ENCODE results near the gene SFXN5.

Gene SFXN5

GRCh38 chr2:73033766-73034381 is 37.6 kb downstream of the SFXN5 start:
- no peak for DNase-seq (ENCODE audit: low spot score)

DNA sequence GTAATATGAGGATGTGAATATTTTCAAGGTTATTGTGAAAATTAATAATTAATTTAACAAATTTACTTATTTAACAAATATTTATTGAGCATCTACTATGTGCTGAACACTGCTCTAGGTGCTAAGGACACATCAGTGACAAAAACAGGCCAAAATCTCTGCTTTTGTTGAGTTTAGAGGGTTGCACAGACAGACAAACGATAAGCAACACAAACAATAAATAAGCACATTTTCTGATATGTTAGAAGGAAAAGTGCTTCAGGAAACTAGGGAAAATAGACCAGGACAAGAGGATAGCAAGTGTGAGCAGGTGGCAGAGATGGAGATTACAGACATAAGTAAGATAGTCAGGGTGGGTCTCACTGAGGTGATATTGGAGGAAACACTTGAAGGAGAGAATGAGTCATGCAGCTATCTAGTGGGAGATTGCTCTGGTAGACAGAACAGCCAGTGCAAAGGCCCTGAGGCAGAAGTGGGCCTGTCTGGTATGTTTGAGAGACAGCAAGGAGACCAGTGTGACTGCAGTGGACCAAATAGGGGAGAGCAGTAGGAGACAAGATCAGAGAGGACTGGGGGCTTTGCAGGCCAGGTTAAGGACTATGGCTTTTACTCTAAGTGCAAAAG is 38.3 kb downstream of the SFXN5 start:
- no peak for DNase-seq (ENCODE audit: low spot score)
- Mint-ChIP-seq H3K27ac (no peak overlapping the region), H3K4me3 (no peak overlapping the region), H3K4me1 (ENCODE audit: low read depth) (peaks cover 2% of the 10 kb centered on the region), H3K36me3 (ENCODE audit: low read depth) (no peaks in the 10 kb centered on the region), H3K9me3 (no peaks in the 10 kb centered on the region), H3K27me3 (ENCODE audit: low read depth) (no peaks in the 10 kb centered on the region)

More at GRCh38 chr2:73033766-73034381, 37.6 kb downstream of the SFXN5 start:
- no peak overlapping the region for H3K4me3 Mint-ChIP-seq
- no peaks in the 10 kb centered on the region for H3K36me3 Mint-ChIP-seq (ENCODE audit: low read depth)
- peaks cover 2% of the 10 kb centered on the region for H3K4me1 Mint-ChIP-seq (ENCODE audit: low read depth)
- no peaks in the 10 kb centered on the region for H3K9me3 Mint-ChIP-seq
- H3K27ac Mint-ChIP-seq = no peak overlapping the region
- no peaks in the 10 kb centered on the region for H3K27me3 Mint-ChIP-seq (ENCODE audit: low read depth)

DNA sequence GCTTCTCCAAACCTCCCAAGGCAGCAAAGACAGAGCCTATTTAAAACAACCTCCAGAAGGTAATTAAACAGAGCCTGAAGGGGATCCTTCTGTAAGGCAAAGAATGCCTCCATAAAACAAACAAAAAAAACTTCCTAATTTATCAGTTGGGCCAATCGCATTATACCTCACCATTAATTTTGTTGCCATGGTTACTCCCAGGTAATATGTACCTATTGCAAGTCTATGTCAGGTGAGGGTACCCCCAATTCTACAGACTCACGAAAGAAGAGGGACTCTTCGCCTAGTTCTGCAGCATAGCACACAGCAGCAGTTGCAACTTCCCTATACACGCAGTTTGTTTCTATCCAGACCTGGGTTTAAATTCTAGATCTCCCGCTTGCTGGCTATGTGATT is 38.8 kb downstream of the SFXN5 start:
- no peaks in the 10 kb centered on the region for H3K9me3 Mint-ChIP-seq
- H3K36me3 Mint-ChIP-seq (ENCODE audit: low read depth) = no peaks in the 10 kb centered on the region
- H3K27ac Mint-ChIP-seq = no peak overlapping the region
- no peak for DNase-seq (ENCODE audit: low spot score)
- H3K4me3 Mint-ChIP-seq = no peak overlapping the region
- H3K27me3 Mint-ChIP-seq (ENCODE audit: low read depth) = no peaks in the 10 kb centered on the region
- peaks cover 2% of the 10 kb centered on the region for H3K4me1 Mint-ChIP-seq (ENCODE audit: low read depth)

GRCh38 chr2:73031725-73032701 is 39.5 kb downstream of the SFXN5 start:
- Mint-ChIP-seq H3K36me3 (ENCODE audit: low read depth) (no peaks in the 10 kb centered on the region), H3K27ac (no peak overlapping the region)
- no peak for DNase-seq (ENCODE audit: low spot score)

DNA sequence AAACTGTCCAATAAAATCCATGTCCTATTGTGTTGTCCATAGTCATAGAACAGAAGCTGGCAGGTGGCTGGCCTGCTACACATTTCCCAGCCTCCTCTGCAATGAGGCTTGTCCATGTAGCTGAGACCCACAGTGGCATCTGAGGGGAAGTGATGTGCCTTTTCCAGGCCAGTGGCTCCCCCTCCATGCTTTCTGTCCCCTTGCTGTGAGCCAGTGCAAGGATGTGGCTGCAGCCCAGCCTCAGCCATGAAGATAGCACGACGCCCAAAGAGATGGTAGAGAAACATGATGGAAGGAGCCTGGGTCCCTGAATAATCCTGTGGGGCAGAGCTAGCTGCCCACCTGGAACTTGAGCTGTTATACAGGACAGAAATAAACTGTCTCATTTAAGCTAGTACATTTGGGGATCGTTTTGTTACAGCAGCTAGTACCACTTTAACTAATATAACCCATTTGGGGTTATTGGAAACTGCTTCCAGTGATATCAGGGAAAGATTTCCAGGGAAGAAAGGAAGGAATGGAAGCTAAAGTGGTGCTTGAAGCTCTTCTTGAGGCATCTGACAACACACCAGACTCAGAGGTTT is 40.3 kb downstream of the SFXN5 start:
- Mint-ChIP-seq H3K27ac (no peak overlapping the region), H3K4me3 (no peak overlapping the region), H3K4me1 (ENCODE audit: low read depth) (peaks cover 2% of the 10 kb centered on the region), H3K36me3 (ENCODE audit: low read depth) (no peaks in the 10 kb centered on the region), H3K27me3 (ENCODE audit: low read depth) (no peaks in the 10 kb centered on the region), H3K9me3 (no peaks in the 10 kb centered on the region)
- no peak for DNase-seq (ENCODE audit: low spot score)

More at GRCh38 chr2:73031725-73032701, 39.5 kb downstream of the SFXN5 start:
- H3K27me3 Mint-ChIP-seq (ENCODE audit: low read depth) = no peaks in the 10 kb centered on the region
- no peaks in the 10 kb centered on the region for H3K9me3 Mint-ChIP-seq
- H3K4me1 Mint-ChIP-seq (ENCODE audit: low read depth) = peaks cover 2% of the 10 kb centered on the region
- H3K4me3 Mint-ChIP-seq = no peak overlapping the region

DNA sequence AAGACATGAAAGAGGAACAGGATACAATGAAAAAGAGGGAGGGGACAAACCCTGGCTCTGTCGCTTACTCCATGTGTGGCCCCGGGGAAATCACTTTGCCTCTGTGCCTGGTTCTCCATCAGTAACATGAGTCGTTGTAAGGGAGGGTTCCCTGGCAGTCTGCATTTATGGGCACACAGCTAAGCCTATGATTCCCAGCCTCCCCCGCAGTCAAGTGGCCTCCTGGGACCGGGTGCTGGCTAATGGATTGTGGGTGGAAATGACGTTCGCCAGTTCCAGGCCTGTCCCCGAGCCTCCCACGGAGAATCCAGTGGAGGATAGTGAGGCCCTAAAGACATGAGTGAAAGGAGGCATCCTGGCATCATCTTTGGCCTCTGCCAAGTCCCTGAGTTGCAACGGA is 42.7 kb downstream of the SFXN5 start:
- no peaks in the 10 kb centered on the region for H3K9me3 Mint-ChIP-seq
- H3K36me3 Mint-ChIP-seq (ENCODE audit: low read depth) = no peaks in the 10 kb centered on the region
- peaks cover 2% of the 10 kb centered on the region for H3K4me1 Mint-ChIP-seq (ENCODE audit: low read depth)
- no peak overlapping the region for H3K27ac Mint-ChIP-seq
- no peak overlapping the region for H3K4me3 Mint-ChIP-seq
- no peaks in the 10 kb centered on the region for H3K27me3 Mint-ChIP-seq (ENCODE audit: low read depth)
- DNase-seq (ENCODE audit: low spot score) = no peak

GRCh38 chr2:73027340-73027739 is 44.2 kb downstream of the SFXN5 start:
- H3K27ac Mint-ChIP-seq = no peak overlapping the region

GRCh38 chr2:73023497-73023896 is 48.0 kb downstream of the SFXN5 start:
- H3K27ac Mint-ChIP-seq = no peak overlapping the region
- no peaks in the 10 kb centered on the region for H3K36me3 Mint-ChIP-seq (ENCODE audit: low read depth)
- H3K4me3 Mint-ChIP-seq = no peak overlapping the region
- no peak for DNase-seq (ENCODE audit: low spot score)
- H3K27me3 Mint-ChIP-seq (ENCODE audit: low read depth) = no peaks in the 10 kb centered on the region
- no peaks in the 10 kb centered on the region for H3K9me3 Mint-ChIP-seq
- H3K4me1 Mint-ChIP-seq (ENCODE audit: low read depth) = no peaks in the 10 kb centered on the region

More at GRCh38 chr2:73027340-73027739, 44.2 kb downstream of the SFXN5 start:
- Mint-ChIP-seq H3K4me3 (no peak overlapping the region), H3K9me3 (no peaks in the 10 kb centered on the region), H3K27me3 (ENCODE audit: low read depth) (no peaks in the 10 kb centered on the region), H3K4me1 (ENCODE audit: low read depth) (peaks cover 2% of the 10 kb centered on the region), H3K36me3 (ENCODE audit: low read depth) (no peaks in the 10 kb centered on the region)
- DNase-seq (ENCODE audit: low spot score) = no peak

- DNase-seq (ENCODE audit: low spot score) = no peak
- Mint-ChIP-seq H3K4me3 (no peak overlapping the region), H3K4me1 (ENCODE audit: low read depth) (no peaks in the 10 kb centered on the region), H3K9me3 (no peaks in the 10 kb centered on the region), H3K27me3 (ENCODE audit: low read depth) (no peaks in the 10 kb centered on the region), H3K36me3 (ENCODE audit: low read depth) (no peaks in the 10 kb centered on the region), H3K27ac (no peak overlapping the region)
These were observed 49.4 kb downstream of the SFXN5 start for GRCh38 chr2:73022024-73022568.

- Mint-ChIP-seq H3K36me3 (ENCODE audit: low read depth) (no peaks in the 10 kb centered on the region), H3K27me3 (ENCODE audit: low read depth) (no peaks in the 10 kb centered on the region), H3K4me3 (no peak overlapping the region), H3K9me3 (no peaks in the 10 kb centered on the region), H3K4me1 (ENCODE audit: low read depth) (no peaks in the 10 kb centered on the region), H3K27ac (no peak overlapping the region)
- no peak for DNase-seq (ENCODE audit: low spot score)
These were observed 50.0 kb downstream of the SFXN5 start for GRCh38 chr2:73021371-73022010.

GRCh38 chr2:73020657-73021370 is 50.7 kb downstream of the SFXN5 start:
- Mint-ChIP-seq H3K27ac (no peak overlapping the region), H3K9me3 (no peaks in the 10 kb centered on the region), H3K4me3 (no peak overlapping the region), H3K4me1 (ENCODE audit: low read depth) (no peaks in the 10 kb centered on the region), H3K27me3 (ENCODE audit: low read depth) (no peaks in the 10 kb centered on the region), H3K36me3 (ENCODE audit: low read depth) (no peaks in the 10 kb centered on the region)
- no peak for DNase-seq (ENCODE audit: low spot score)

DNA sequence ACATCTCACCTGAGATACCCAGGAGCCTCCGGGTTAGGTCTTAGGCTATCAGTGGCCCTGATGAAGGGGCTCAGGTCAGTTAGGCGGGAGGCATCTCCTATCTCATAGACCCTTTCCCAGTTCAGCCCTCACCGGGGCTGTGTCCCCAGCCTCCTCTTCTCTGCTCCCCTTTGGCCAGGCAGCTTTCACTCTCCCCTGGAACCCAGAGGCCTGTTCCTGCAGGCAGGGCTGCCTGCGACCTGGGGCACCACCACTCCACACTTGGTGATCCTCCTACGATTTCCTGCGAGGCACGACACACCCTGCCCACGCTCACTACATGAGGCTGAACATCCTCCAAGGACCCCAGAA is 51.2 kb downstream of the SFXN5 start:
- no peaks in the 10 kb centered on the region for H3K27me3 Mint-ChIP-seq (ENCODE audit: low read depth)
- H3K4me3 Mint-ChIP-seq = no peak overlapping the region
- H3K4me1 Mint-ChIP-seq (ENCODE audit: low read depth) = no peaks in the 10 kb centered on the region
- no peak for DNase-seq (ENCODE audit: low spot score)
- no peak overlapping the region for H3K27ac Mint-ChIP-seq
- no peaks in the 10 kb centered on the region for H3K36me3 Mint-ChIP-seq (ENCODE audit: low read depth)
- no peaks in the 10 kb centered on the region for H3K9me3 Mint-ChIP-seq
